GM12864 (cell line): ENCODE results near the gene EIF5AL1.

Experiments used
- DNase-seq: peaks from one replicate; pipeline ENCODE4 v3.0.0-alpha.2; 2011; ENCODE audit warnings: low read depth
- H3K4me3 ChIP-seq: 2 replicates; pipeline ENCODE4 v1.5.1; 2011; ENCODE audit warnings: mild to moderate bottlenecking, low read depth, low read length, control low read depth
- CTCF ChIP-seq: IDR thresholded peaks from 2 replicates; pipeline ENCODE4 v1.5.1; 2011; ENCODE audit warnings: low read depth, mild to moderate bottlenecking, moderate library complexity, low read length, control low read depth, inconsistent platforms; ENCODE audit errors: missing control alignments

EIF5AL1 gene

GRCh38 chr10:79479283-79479909 lies 32.9 kb upstream of the EIF5AL1 start:
- DNase-seq, result no peak
- no peak for TF ChIP-seq CTCF
- H3K4me3 ChIP-seq, result no peak overlapping the region

GRCh38 chr10:79482304-79482703 lies 30.0 kb upstream of the EIF5AL1 start:
- no peak for TF ChIP-seq CTCF
- no peak overlapping the region for H3K4me3 ChIP-seq
- no peak for DNase-seq

- no peak for TF ChIP-seq CTCF
- no peak overlapping the region for H3K4me3 ChIP-seq
- no peak for DNase-seq
These were observed 29.6 kb upstream of the EIF5AL1 start for GRCh38 chr10:79482741-79483140.

GRCh38 chr10:79483299-79483698 lies 29.0 kb upstream of the EIF5AL1 start:
- H3K4me3 ChIP-seq, result no peak overlapping the region
- TF ChIP-seq CTCF, result no peak
- DNase-seq, result no peak

GRCh38 chr10:79483948-79484347 lies 28.4 kb upstream of the EIF5AL1 start:
- no peak overlapping the region for H3K4me3 ChIP-seq
- no peak for DNase-seq
- no peak for TF ChIP-seq CTCF

GRCh38 chr10:79484476-79484875 lies 27.9 kb upstream of the EIF5AL1 start:
- no peak overlapping the region for H3K4me3 ChIP-seq
- DNase-seq, result no peak
- no peak for TF ChIP-seq CTCF
